ENCODE measurements around the gene DLGAP4. TPM values are rescaled to one million over a fixed set of nuclear protein-coding genes. Genes with fewer than 3 reads are reported as not detected.

Gene DLGAP4
- total RNA-seq, 1 donor from 2014 or later: 31.5 TPM

- ATAC-seq: no peak
Measured at GRCh38 chr20:36275441-36276189, 30.5 kb upstream of the DLGAP4 start.

- ATAC-seq: no peak
Measured at GRCh38 chr20:36277546-36277945, 28.6 kb upstream of the DLGAP4 start.

- ATAC-seq: no peak
Measured at GRCh38 chr20:36279362-36279761, 26.8 kb upstream of the DLGAP4 start.

GRCh38 chr20:36279776-36280175 is 26.4 kb upstream of the DLGAP4 start:
- no peak for ATAC-seq

- no peak for ATAC-seq
Measured at GRCh38 chr20:36281785-36282380, 24.3 kb upstream of the DLGAP4 start.

- ATAC-seq: no peak
Measured at GRCh38 chr20:36284751-36285150, 21.4 kb upstream of the DLGAP4 start.

- ATAC-seq: no peak
Measured at GRCh38 chr20:36285746-36286447, 20.2 kb upstream of the DLGAP4 start.

GRCh38 chr20:36297656-36298055 is 8.5 kb upstream of the DLGAP4 start:
- no peak for ATAC-seq

GRCh38 chr20:36298061-36298460 is 8.1 kb upstream of the DLGAP4 start:
- ATAC-seq: no peak

- no peak for ATAC-seq
Measured at GRCh38 chr20:36298795-36299339, 7.3 kb upstream of the DLGAP4 start.

GRCh38 chr20:36299459-36299858 is 6.7 kb upstream of the DLGAP4 start:
- ATAC-seq: no peak

GRCh38 chr20:36301359-36302119 is 4.6 kb upstream of the DLGAP4 start:
- no peak for ATAC-seq

GRCh38 chr20:36303020-36303595 is 3.0 kb upstream of the DLGAP4 start:
- no peak for ATAC-seq

- ATAC-seq: no peak
Measured at GRCh38 chr20:36303831-36304230, 2.3 kb upstream of the DLGAP4 start.

- ATAC-seq: no peak
Measured at GRCh38 chr20:36304786-36305495, 1.2 kb upstream of the DLGAP4 start.

- ATAC-seq: no peak
Measured at GRCh38 chr20:36306553-36307411, 643 bp downstream of the DLGAP4 start.

- ATAC-seq: no peak
Measured at GRCh38 chr20:36307412-36308325, 1.5 kb downstream of the DLGAP4 start.

GRCh38 chr20:36308353-36308752 is 2.2 kb downstream of the DLGAP4 start:
- ATAC-seq: no peak

- ATAC-seq: no peak
Measured at GRCh38 chr20:36308986-36309385, 2.8 kb downstream of the DLGAP4 start.

GRCh38 chr20:36309643-36310042 is 3.5 kb downstream of the DLGAP4 start:
- ATAC-seq: no peak

Data from esophagus mucosa (tissue), 1 donor.